K562 (cell line): ENCODE results near the gene MYCBPAP. TPM values are rescaled to one million over a fixed set of nuclear protein-coding genes. Genes with fewer than 3 reads are reported as not detected.
A peak's percentile ranks its signal among the peaks of the same experiment; 100 is the strongest.

Source experiments
- DACH1 ChIP-seq: fragments of 450-650 bp; IDR thresholded peaks from 2 replicates; pipeline ENCODE4 v1.6.1; 2018; ENCODE audit not compliant: partially characterized antibody
- ID3 ChIP-seq, 2 experiments: fragments of 250-450 bp in 1 of 2; fragments of 450-650 bp in 1 of 2; sonication (Bioruptor Pico) in 1 of 2; IDR thresholded peaks; 2 replicates each; pipeline versions ENCODE4 v1.6.1 to v1.8.0; 2016 to 2021; ENCODE audit warnings: mild to moderate bottlenecking in 2 of 2, moderate library complexity in 2 of 2, missing compliant biosample characterization in 1 of 2, missing genetic modification characterization in 1 of 2
- PURB ChIP-seq: sonication (generic); formaldehyde crosslinking; IDR thresholded peaks from 2 replicates; pipeline ENCODE4 v1.9.0; 2021; ENCODE audit warnings: low read depth, mild to moderate bottlenecking, missing genetic modification reagents
- RBM15 ChIP-seq: fragments of 200-400 bp; formaldehyde crosslinking; IDR thresholded peaks from 2 replicates; pipeline ENCODE4 v1.6.1; 2018; ENCODE audit warnings: mild to moderate bottlenecking, low read length, moderate library complexity; ENCODE audit not compliant: insufficient read depth
- RFX1 ChIP-seq: fragments of 450-650 bp; IDR thresholded peaks from 2 replicates; pipeline ENCODE4 v1.6.1; 2016; ENCODE audit warnings: mild to moderate bottlenecking, moderate library complexity
- ZNF395 ChIP-seq: fragments of 200-800 bp; sonication (Bioruptor generic); IDR thresholded peaks from 2 replicates; pipeline ENCODE4 v1.6.1; 2017; ENCODE audit warnings: missing genetic modification characterization, missing compliant biosample characterization
- polyA plus RNA-seq, 8 experiments: library from polyadenylated mRNA; depleted of rRNA in 4 of 8; stranded (reverse) in 5 of 8; unstranded in 3 of 8; fragments of >200 nt; fragmentation: Nextera tagmentation in 2 of 8; fragmentation: Illumina TruSeq in 1 of 8; extraction: Ambion mirVana in 2 of 8; extraction: Trizol in 1 of 8; gene quantifications; 2 replicates each; pipeline versions ENCODE4 v1.2.1 to v1.2.3, GENCODE V29; 2011 to 2014; ENCODE audit warnings: inconsistent platforms in 1 of 8, missing spikeins in 1 of 8
- total RNA-seq, 7 experiments: library from RNA; depleted of rRNA in 6 of 7; stranded (reverse); fragments of >200 nt in 6 of 7; fragmentation: Illumina TruSeq in 2 of 7; extraction: Trizol in 2 of 7; gene quantifications; 2 replicates each; pipeline versions ENCODE4 v1.2.1 to v1.2.3, GENCODE V29; 2011 to 2021; ENCODE audit warnings: low replicate concordance in 1 of 7
- TF ChIP-seq, protein P1 (sequence below), 2 experiments: fragments of 450-650 bp in 1 of 2; sonication (generic) in 1 of 2; formaldehyde crosslinking in 1 of 2; IDR thresholded peaks; 2 replicates each; pipeline versions ENCODE4 v1.7.1 to v1.9.0; 2016 to 2022; ENCODE audit warnings: inconsistent platforms in 1 of 2, mild to moderate bottlenecking in 1 of 2, missing genetic modification reagents in 1 of 2
- TF ChIP-seq, protein P2 (sequence below): fragments of 200-800 bp; sonication (Bioruptor generic); IDR thresholded peaks from 2 replicates; pipeline ENCODE4 v1.6.1; 2016; ENCODE audit warnings: missing genetic modification characterization, missing compliant biosample characterization

Gene MYCBPAP
- total and polyA plus RNA-seq, 9 of the 15 experiments (the other 6 are each of a cell fraction or from before 2014, with no cell fraction given): not detected

DNA sequence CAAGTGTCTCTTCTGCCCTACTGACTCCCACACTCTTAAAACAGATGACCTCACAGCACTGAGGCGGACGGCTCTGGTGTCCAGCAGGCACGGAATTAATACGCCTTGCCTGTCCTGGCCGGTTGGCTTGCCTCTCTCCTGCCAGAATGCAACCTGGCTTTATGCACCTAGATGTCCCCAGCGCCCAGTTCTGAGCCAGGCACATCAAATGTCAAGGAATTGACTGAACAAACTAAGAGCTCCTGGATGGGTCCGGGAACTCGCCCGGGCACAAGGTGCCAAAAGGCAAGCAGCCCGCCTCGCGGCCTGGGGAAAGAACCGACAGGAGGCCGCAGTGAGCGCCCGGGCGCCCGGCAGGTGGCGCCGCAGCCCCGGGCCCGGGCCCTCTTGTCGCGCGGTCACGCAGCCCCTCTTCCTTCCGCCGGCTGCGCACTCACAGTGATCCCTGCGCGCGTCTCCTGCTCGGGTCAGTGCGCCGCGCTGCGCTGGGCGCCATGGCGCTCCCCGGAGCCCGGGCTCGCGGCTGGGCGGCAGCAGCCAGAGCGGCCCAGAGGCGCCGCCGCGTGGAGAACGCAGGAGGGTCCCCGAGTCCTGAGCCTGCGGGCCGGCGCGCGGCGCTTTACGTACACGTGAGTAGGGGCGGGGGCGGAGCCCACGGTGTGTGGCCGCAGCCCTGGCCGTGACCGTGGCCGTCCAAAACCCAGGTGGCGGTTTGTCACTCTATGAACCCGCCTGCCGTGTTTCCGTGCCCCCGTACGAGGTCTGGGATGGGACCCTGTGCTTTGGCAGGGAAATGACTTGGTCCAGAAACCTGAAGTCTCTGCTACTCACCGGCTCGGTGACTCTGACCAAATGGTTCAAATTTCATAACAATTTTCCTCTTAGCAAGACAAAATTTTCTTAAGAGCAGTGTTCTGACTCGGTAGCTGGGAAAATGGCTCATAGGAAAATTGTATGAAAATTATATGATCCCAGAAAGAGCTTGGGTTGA is 29.6 kb upstream of the MYCBPAP start, which contains the start of gene RSAD1 (continued):
- TF ChIP-seq ZNF395 (CRISPR knock-in tag) (no peak), ID3 (CRISPR knock-in tag; IDR thresholded peaks at IDR 0.05) (no peak), ID3 (tag; IDR thresholded peaks at IDR 0.05) (peak; percentile 87), RBM15 (no peak), RFX1 (no peak), DACH1 (no peak), PURB (CRISPR knock-in tag) (no peak)
- TF ChIP-seq, protein P1, sequence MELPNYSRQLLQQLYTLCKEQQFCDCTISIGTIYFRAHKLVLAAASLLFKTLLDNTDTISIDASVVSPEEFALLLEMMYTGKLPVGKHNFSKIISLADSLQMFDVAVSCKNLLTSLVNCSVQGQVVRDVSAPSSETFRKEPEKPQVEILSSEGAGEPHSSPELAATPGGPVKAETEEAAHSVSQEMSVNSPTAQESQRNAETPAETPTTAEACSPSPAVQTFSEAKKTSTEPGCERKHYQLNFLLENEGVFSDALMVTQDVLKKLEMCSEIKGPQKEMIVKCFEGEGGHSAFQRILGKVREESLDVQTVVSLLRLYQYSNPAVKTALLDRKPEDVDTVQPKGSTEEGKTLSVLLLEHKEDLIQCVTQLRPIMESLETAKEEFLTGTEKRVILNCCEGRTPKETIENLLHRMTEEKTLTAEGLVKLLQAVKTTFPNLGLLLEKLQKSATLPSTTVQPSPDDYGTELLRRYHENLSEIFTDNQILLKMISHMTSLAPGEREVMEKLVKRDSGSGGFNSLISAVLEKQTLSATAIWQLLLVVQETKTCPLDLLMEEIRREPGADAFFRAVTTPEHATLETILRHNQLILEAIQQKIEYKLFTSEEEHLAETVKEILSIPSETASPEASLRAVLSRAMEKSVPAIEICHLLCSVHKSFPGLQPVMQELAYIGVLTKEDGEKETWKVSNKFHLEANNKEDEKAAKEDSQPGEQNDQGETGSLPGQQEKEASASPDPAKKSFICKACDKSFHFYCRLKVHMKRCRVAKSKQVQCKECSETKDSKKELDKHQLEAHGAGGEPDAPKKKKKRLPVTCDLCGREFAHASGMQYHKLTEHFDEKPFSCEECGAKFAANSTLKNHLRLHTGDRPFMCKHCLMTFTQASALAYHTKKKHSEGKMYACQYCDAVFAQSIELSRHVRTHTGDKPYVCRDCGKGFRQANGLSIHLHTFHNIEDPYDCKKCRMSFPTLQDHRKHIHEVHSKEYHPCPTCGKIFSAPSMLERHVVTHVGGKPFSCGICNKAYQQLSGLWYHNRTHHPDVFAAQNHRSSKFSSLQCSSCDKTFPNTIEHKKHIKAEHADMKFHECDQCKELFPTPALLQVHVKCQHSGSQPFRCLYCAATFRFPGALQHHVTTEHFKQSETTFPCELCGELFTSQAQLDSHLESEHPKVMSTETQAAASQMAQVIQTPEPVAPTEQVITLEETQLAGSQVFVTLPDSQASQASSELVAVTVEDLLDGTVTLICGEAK (IDR thresholded peaks at IDR 0.05): peak; percentile 50
- TF ChIP-seq, protein P1 (CRISPR knock-in tag; IDR thresholded peaks at IDR 0.05): no peak
- TF ChIP-seq, protein P2, sequence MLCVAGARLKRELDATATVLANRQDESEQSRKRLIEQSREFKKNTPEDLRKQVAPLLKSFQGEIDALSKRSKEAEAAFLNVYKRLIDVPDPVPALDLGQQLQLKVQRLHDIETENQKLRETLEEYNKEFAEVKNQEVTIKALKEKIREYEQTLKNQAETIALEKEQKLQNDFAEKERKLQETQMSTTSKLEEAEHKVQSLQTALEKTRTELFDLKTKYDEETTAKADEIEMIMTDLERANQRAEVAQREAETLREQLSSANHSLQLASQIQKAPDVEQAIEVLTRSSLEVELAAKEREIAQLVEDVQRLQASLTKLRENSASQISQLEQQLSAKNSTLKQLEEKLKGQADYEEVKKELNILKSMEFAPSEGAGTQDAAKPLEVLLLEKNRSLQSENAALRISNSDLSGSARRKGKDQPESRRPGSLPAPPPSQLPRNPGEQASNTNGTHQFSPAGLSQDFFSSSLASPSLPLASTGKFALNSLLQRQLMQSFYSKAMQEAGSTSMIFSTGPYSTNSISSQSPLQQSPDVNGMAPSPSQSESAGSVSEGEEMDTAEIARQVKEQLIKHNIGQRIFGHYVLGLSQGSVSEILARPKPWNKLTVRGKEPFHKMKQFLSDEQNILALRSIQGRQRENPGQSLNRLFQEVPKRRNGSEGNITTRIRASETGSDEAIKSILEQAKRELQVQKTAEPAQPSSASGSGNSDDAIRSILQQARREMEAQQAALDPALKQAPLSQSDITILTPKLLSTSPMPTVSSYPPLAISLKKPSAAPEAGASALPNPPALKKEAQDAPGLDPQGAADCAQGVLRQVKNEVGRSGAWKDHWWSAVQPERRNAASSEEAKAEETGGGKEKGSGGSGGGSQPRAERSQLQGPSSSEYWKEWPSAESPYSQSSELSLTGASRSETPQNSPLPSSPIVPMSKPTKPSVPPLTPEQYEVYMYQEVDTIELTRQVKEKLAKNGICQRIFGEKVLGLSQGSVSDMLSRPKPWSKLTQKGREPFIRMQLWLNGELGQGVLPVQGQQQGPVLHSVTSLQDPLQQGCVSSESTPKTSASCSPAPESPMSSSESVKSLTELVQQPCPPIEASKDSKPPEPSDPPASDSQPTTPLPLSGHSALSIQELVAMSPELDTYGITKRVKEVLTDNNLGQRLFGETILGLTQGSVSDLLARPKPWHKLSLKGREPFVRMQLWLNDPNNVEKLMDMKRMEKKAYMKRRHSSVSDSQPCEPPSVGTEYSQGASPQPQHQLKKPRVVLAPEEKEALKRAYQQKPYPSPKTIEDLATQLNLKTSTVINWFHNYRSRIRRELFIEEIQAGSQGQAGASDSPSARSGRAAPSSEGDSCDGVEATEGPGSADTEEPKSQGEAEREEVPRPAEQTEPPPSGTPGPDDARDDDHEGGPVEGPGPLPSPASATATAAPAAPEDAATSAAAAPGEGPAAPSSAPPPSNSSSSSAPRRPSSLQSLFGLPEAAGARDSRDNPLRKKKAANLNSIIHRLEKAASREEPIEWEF (CRISPR knock-in tag): no peak
